GM18498 (cell line): Measurements from ENCODE around the gene IFT25.
A peak's percentile ranks its signal among the peaks of the same experiment; 100 is the strongest.
"Not testable (repeated sequence)": the region's sequence is repeated elsewhere in the genome, so short reads cannot be mapped to it uniquely, and the experiment has no call there.

Experiments
- ATAC-seq: cut with Tn5 transposase; IDR thresholded peaks from one replicate; pipeline ENCODE4 v1.9.1; 2021; ENCODE audit warnings: mild to moderate bottlenecking, moderate library complexity; ENCODE audit not compliant: unreplicated experiment

The IFT25 gene

GRCh38 chr1:53945433-53946251 is at the start of gene IFT25:
Gene IFT25 (minus strand): TSS chr1:53945699. CDS start chr1:53940082, 5,617 bp downstream.
- peak; percentile 70 for ATAC-seq

- not testable (repeated sequence) for ATAC-seq
Measured at GRCh38 chr1:53994516-53994915, 49.0 kb upstream of the IFT25 start.

- no peak for ATAC-seq
Measured at GRCh38 chr1:53992085-53992874, 46.8 kb upstream of the IFT25 start.

- ATAC-seq: no peak
Measured at GRCh38 chr1:53987880-53988279, 42.4 kb upstream of the IFT25 start.

- ATAC-seq: no peak
Measured at GRCh38 chr1:53986458-53986857, 41.0 kb upstream of the IFT25 start.

GRCh38 chr1:53984726-53985125 is 39.2 kb upstream of the IFT25 start:
- no peak for ATAC-seq

- no peak for ATAC-seq
Measured at GRCh38 chr1:53982763-53983104, 37.2 kb upstream of the IFT25 start.

GRCh38 chr1:53982034-53982762 is 36.7 kb upstream of the IFT25 start:
- ATAC-seq: no peak

GRCh38 chr1:53981220-53981619 is 35.7 kb upstream of the IFT25 start:
- ATAC-seq: no peak

- no peak for ATAC-seq
Measured at GRCh38 chr1:53979712-53980450, 34.4 kb upstream of the IFT25 start.

GRCh38 chr1:53975861-53976260 is 30.4 kb upstream of the IFT25 start:
- no peak for ATAC-seq

GRCh38 chr1:53971718-53972117 is 26.2 kb upstream of the IFT25 start:
- no peak for ATAC-seq

GRCh38 chr1:53969323-53969722 is 23.8 kb upstream of the IFT25 start:
- not testable (repeated sequence) for ATAC-seq

GRCh38 chr1:53968125-53968513 is 22.6 kb upstream of the IFT25 start:
- ATAC-seq: no peak

GRCh38 chr1:53967409-53968124 is 22.1 kb upstream of the IFT25 start:
- ATAC-seq: no peak

- no peak for ATAC-seq
Measured at GRCh38 chr1:53966794-53967193, 21.3 kb upstream of the IFT25 start.

GRCh38 chr1:53964109-53964508 is 18.6 kb upstream of the IFT25 start:
- no peak for ATAC-seq

- ATAC-seq: no peak
Measured at GRCh38 chr1:53963460-53963859, 18.0 kb upstream of the IFT25 start.

- no peak for ATAC-seq
Measured at GRCh38 chr1:53962395-53962794, 16.9 kb upstream of the IFT25 start.

- no peak for ATAC-seq
Measured at GRCh38 chr1:53959664-53960250, 14.3 kb upstream of the IFT25 start.
